Measurements from ENCODE around the gene SYNGR2. TPM values are rescaled to one million over a fixed set of nuclear protein-coding genes. Genes with fewer than 3 reads are reported as not detected.
A peak's percentile ranks its signal among the peaks of the same experiment; 100 is the strongest.

SYNGR2 gene
- total and polyA plus RNA-seq, 9 of the 15 experiments (the other 6 are each of a cell fraction or from before 2014, with no cell fraction given) = 1.4 to 173 (median 87.8) TPM

GRCh38 chr17:78142119-78142861 is 26.1 kb upstream of the SYNGR2 start (continued):
- TF ChIP-seq ZNF740 (CRISPR knock-in tag; IDR thresholded peaks at IDR 0.05) (no peak), ZNF740 (tag; IDR thresholded peaks at IDR 0.05) (no peak), NR1H2 (CRISPR knock-in tag; IDR thresholded peaks at IDR 0.05) (no peak), FOSL1 (tag; conservative IDR thresholded peaks at IDR 0.05) (peak; percentile 50; the same call in 1 of the 2 replicates), ZNF217 (CRISPR knock-in tag; IDR thresholded peaks at IDR 0.05) (no peak), ZBTB33 (CRISPR knock-in tag; IDR thresholded peaks at IDR 0.05) (peak; percentile 94), KDM1A (IDR thresholded peaks at IDR 0.05) (0 out of 4 replicates have a peak, but pooled peaks of 1 of the 2 experiments have one; percentile 26), ASH1L (IDR thresholded peaks at IDR 0.05; ENCODE audit: borderline replicate concordance, low read depth, partially characterized antibody) (no peak), TCF7 (IDR thresholded peaks at IDR 0.05; ENCODE audit: borderline replicate concordance) (no peak)
- TF ChIP-seq, protein P1, sequence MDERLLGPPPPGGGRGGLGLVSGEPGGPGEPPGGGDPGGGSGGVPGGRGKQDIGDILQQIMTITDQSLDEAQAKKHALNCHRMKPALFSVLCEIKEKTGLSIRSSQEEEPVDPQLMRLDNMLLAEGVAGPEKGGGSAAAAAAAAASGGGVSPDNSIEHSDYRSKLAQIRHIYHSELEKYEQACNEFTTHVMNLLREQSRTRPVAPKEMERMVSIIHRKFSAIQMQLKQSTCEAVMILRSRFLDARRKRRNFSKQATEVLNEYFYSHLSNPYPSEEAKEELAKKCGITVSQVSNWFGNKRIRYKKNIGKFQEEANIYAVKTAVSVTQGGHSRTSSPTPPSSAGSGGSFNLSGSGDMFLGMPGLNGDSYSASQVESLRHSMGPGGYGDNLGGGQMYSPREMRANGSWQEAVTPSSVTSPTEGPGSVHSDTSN (CRISPR knock-in tag; IDR thresholded peaks at IDR 0.05; ENCODE audit: low read depth) = no peak
- TF ChIP-seq, protein P1 (tag; conservative IDR thresholded peaks at IDR 0.05; ENCODE audit: low read depth) = no peak
- TF ChIP-seq, protein P2, sequence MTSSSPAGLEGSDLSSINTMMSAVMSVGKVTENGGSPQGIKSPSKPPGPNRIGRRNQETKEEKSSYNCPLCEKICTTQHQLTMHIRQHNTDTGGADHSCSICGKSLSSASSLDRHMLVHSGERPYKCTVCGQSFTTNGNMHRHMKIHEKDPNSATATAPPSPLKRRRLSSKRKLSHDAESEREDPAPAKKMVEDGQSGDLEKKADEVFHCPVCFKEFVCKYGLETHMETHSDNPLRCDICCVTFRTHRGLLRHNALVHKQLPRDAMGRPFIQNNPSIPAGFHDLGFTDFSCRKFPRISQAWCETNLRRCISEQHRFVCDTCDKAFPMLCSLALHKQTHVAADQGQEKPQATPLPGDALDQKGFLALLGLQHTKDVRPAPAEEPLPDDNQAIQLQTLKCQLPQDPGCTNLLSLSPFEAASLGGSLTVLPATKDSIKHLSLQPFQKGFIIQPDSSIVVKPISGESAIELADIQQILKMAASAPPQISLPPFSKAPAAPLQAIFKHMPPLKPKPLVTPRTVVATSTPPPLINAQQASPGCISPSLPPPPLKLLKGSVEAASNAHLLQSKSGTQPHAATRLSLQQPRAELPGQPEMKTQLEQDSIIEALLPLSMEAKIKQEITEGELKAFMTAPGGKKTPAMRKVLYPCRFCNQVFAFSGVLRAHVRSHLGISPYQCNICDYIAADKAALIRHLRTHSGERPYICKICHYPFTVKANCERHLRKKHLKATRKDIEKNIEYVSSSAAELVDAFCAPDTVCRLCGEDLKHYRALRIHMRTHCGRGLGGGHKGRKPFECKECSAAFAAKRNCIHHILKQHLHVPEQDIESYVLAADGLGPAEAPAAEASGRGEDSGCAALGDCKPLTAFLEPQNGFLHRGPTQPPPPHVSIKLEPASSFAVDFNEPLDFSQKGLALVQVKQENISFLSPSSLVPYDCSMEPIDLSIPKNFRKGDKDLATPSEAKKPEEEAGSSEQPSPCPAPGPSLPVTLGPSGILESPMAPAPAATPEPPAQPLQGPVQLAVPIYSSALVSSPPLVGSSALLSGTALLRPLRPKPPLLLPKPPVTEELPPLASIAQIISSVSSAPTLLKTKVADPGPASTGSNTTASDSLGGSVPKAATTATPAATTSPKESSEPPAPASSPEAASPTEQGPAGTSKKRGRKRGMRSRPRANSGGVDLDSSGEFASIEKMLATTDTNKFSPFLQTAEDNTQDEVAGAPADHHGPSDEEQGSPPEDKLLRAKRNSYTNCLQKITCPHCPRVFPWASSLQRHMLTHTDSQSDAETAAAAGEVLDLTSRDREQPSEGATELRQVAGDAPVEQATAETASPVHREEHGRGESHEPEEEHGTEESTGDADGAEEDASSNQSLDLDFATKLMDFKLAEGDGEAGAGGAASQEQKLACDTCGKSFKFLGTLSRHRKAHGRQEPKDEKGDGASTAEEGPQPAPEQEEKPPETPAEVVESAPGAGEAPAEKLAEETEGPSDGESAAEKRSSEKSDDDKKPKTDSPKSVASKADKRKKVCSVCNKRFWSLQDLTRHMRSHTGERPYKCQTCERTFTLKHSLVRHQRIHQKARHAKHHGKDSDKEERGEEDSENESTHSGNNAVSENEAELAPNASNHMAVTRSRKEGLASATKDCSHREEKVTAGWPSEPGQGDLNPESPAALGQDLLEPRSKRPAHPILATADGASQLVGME (CRISPR knock-in tag; IDR thresholded peaks at IDR 0.05) = no peak
- TF ChIP-seq, protein P3, sequence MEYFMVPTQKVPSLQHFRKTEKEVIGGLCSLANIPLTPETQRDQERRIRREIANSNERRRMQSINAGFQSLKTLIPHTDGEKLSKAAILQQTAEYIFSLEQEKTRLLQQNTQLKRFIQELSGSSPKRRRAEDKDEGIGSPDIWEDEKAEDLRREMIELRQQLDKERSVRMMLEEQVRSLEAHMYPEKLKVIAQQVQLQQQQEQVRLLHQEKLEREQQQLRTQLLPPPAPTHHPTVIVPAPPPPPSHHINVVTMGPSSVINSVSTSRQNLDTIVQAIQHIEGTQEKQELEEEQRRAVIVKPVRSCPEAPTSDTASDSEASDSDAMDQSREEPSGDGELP (CRISPR knock-in tag; IDR thresholded peaks at IDR 0.05; ENCODE audit: borderline replicate concordance) = peak; percentile 61; the same call in 1 of the 2 replicates

Measured in K562 (cell line).